Measurements from ENCODE around the gene TOR1AIP1.
A peak's percentile ranks its signal among the peaks of the same experiment; 100 is the strongest.

The TOR1AIP1 gene

GRCh38 chr1:179867493-179868330, 14.4 kb upstream of the TOR1AIP1 start:
- FAIRE-seq (no peak), DNase-seq (ENCODE audit: insufficient read length) (no peak)
- TF ChIP-seq TAF1 (IDR thresholded peaks at IDR 0.05; ENCODE audit: borderline replicate concordance, low read depth, low read length) (no peak), POLR2AphosphoS5 (IDR thresholded peaks at IDR 0.05; ENCODE audit: low read depth, low read length) (no peak), POLR2A (IDR thresholded peaks at IDR 0.05; ENCODE audit: low read depth, low read length) (no peak)

- no peak for TF ChIP-seq TAF1 (IDR thresholded peaks at IDR 0.05; ENCODE audit: borderline replicate concordance, low read depth, low read length)
- no peak for TF ChIP-seq POLR2AphosphoS5 (IDR thresholded peaks at IDR 0.05; ENCODE audit: low read depth, low read length)
- no peak for TF ChIP-seq POLR2A (IDR thresholded peaks at IDR 0.05; ENCODE audit: low read depth, low read length)
- no peak for FAIRE-seq
- no peak for DNase-seq (ENCODE audit: insufficient read length)
These were observed 11.2 kb upstream of the TOR1AIP1 start for GRCh38 chr1:179870870-179871269.

GRCh38 chr1:179871940-179872339, 10.1 kb upstream of the TOR1AIP1 start:
- no peak for FAIRE-seq
- no peak for TF ChIP-seq POLR2AphosphoS5 (IDR thresholded peaks at IDR 0.05; ENCODE audit: low read depth, low read length)
- TF ChIP-seq POLR2A (IDR thresholded peaks at IDR 0.05; ENCODE audit: low read depth, low read length): no peak
- TF ChIP-seq TAF1 (IDR thresholded peaks at IDR 0.05; ENCODE audit: borderline replicate concordance, low read depth, low read length): no peak
- no peak for DNase-seq (ENCODE audit: insufficient read length)

GRCh38 chr1:179872558-179872957, 9.5 kb upstream of the TOR1AIP1 start:
- TF ChIP-seq TAF1 (IDR thresholded peaks at IDR 0.05; ENCODE audit: borderline replicate concordance, low read depth, low read length): no peak
- TF ChIP-seq POLR2AphosphoS5 (IDR thresholded peaks at IDR 0.05; ENCODE audit: low read depth, low read length): no peak
- no peak for TF ChIP-seq POLR2A (IDR thresholded peaks at IDR 0.05; ENCODE audit: low read depth, low read length)
- FAIRE-seq (no peak), DNase-seq (ENCODE audit: insufficient read length) (no peak)

- DNase-seq (ENCODE audit: insufficient read length) (no peak), FAIRE-seq (peak; percentile 21)
- no peak for TF ChIP-seq POLR2AphosphoS5 (IDR thresholded peaks at IDR 0.05; ENCODE audit: low read depth, low read length)
- no peak for TF ChIP-seq TAF1 (IDR thresholded peaks at IDR 0.05; ENCODE audit: borderline replicate concordance, low read depth, low read length)
- no peak for TF ChIP-seq POLR2A (IDR thresholded peaks at IDR 0.05; ENCODE audit: low read depth, low read length)
These were observed 8.6 kb upstream of the TOR1AIP1 start for GRCh38 chr1:179873438-179873851.

GRCh38 chr1:179875596-179876299, 6.3 kb upstream of the TOR1AIP1 start:
- FAIRE-seq (no peak), DNase-seq (ENCODE audit: insufficient read length) (no peak)
- TF ChIP-seq POLR2AphosphoS5 (IDR thresholded peaks at IDR 0.05; ENCODE audit: low read depth, low read length) (no peak), POLR2A (IDR thresholded peaks at IDR 0.05; ENCODE audit: low read depth, low read length) (no peak), TAF1 (IDR thresholded peaks at IDR 0.05; ENCODE audit: borderline replicate concordance, low read depth, low read length) (no peak)

GRCh38 chr1:179876300-179876715, 5.8 kb upstream of the TOR1AIP1 start:
- DNase-seq (ENCODE audit: insufficient read length) (no peak), FAIRE-seq (no peak)
- TF ChIP-seq POLR2A (IDR thresholded peaks at IDR 0.05; ENCODE audit: low read depth, low read length): no peak
- no peak for TF ChIP-seq POLR2AphosphoS5 (IDR thresholded peaks at IDR 0.05; ENCODE audit: low read depth, low read length)
- TF ChIP-seq TAF1 (IDR thresholded peaks at IDR 0.05; ENCODE audit: borderline replicate concordance, low read depth, low read length): no peak

GRCh38 chr1:179877586-179878265, 4.4 kb upstream of the TOR1AIP1 start, which contains the start of gene TOR1AIP2:
TOR1AIP2 (minus strand) TSS chr1:179877803; CDS start chr1:179852665, 25,138 bp downstream.
- peak; percentile 89; the same call in 1 of the 2 replicates for TF ChIP-seq TAF1 (IDR thresholded peaks at IDR 0.05; ENCODE audit: borderline replicate concordance, low read depth, low read length)
- peak; percentile 93 for TF ChIP-seq POLR2AphosphoS5 (IDR thresholded peaks at IDR 0.05; ENCODE audit: low read depth, low read length)
- TF ChIP-seq POLR2A (IDR thresholded peaks at IDR 0.05; ENCODE audit: low read depth, low read length): peak; percentile 95
- FAIRE-seq: peak; percentile 93
- peak; percentile 54 for DNase-seq (ENCODE audit: insufficient read length)

GRCh38 chr1:179879797-179880196, 2.3 kb upstream of the TOR1AIP1 start:
- DNase-seq (ENCODE audit: insufficient read length): no peak
- TF ChIP-seq TAF1 (IDR thresholded peaks at IDR 0.05; ENCODE audit: borderline replicate concordance, low read depth, low read length) (no peak), POLR2AphosphoS5 (IDR thresholded peaks at IDR 0.05; ENCODE audit: low read depth, low read length) (no peak), POLR2A (IDR thresholded peaks at IDR 0.05; ENCODE audit: low read depth, low read length) (no peak)
- no peak for FAIRE-seq

- TF ChIP-seq TAF1 (IDR thresholded peaks at IDR 0.05; ENCODE audit: borderline replicate concordance, low read depth, low read length) (no peak), POLR2A (IDR thresholded peaks at IDR 0.05; ENCODE audit: low read depth, low read length) (no peak), POLR2AphosphoS5 (IDR thresholded peaks at IDR 0.05; ENCODE audit: low read depth, low read length) (peak; percentile 22; the same call in 1 of the 2 replicates)
- DNase-seq (ENCODE audit: insufficient read length) (no peak), FAIRE-seq (peak; percentile 57)
These were observed 338 bp upstream of the TOR1AIP1 start for GRCh38 chr1:179881642-179882252.
